Measurements from ENCODE around the gene COL27A1. TPM values are rescaled to one million over a fixed set of nuclear protein-coding genes. Genes with fewer than 3 reads are reported as not detected.

COL27A1 gene
- total and polyA plus RNA-seq, 2 donors (not counting 3 experiments of a cell fraction or from before 2014, with no cell fraction given): 14.7 to 49.1 TPM

- BruUV-seq (replicated peaks): TSS peak; percentile 8
- H3K79me2 ChIP-seq (ENCODE audit: control insufficient read depth, insufficient read depth, low read length): peaks cover 53% of the 10 kb centered on the region
- H2AFZ ChIP-seq (ENCODE audit: low read depth, low read length): no peak overlapping the region
- DNase-seq (ENCODE audit: low read depth, low spot score) (peak; percentile 30), FAIRE-seq (no peak)
- no peaks in the 10 kb centered on the region for H4K20me1 ChIP-seq (replicated peaks; ENCODE audit: control insufficient read depth, extremely low read depth, insufficient read depth, low read length)
- dilution Hi-C loops (cut with MboI; ENCODE audit: extremely low pct_ligation_motif_present, low sequenced_read_pairs): no loop called here
- no peaks in the 10 kb centered on the region for H3K9me3 ChIP-seq (replicated peaks; ENCODE audit: control insufficient read depth, insufficient read depth, low read length)
- intact Hi-C loops (cut with micrococcal nuclease): loop anchor here (2.0 kb wide), 1 partner anchor 19 kb away; no protein-coding TSS in a partner anchor
- H3K9ac ChIP-seq (replicated peaks; ENCODE audit: extremely low read depth, insufficient read depth, low read length): no peak overlapping the region
- CTCF ChIA-PET: interaction anchor here (0.6 to 7.7 kb wide), 7 partner anchors 40 to 224 kb away, joined by 3 to 127 read pairs (median 4); no protein-coding TSS in a partner anchor
- TF ChIP-seq CTCF (IDR thresholded peaks at IDR 0.05; ENCODE audit: extremely low read depth in 1 of 2, insufficient read depth in 1 of 2, low read depth in 1 of 2, low read length in 2 of 2) (no peak), POLR2AphosphoS5 (IDR thresholded peaks at IDR 0.05; ENCODE audit: insufficient read depth, low read depth, low read length) (no peak), POLR2A (IDR thresholded peaks at IDR 0.05; ENCODE audit: low read depth, low read length) (no peak), GATA2 (IDR thresholded peaks at IDR 0.05; ENCODE audit: insufficient read depth, insufficient read length, low read depth, low read length) (no peak)
- peak overlapping the region; percentile 35 for H3K27ac ChIP-seq (ENCODE audit: insufficient read depth, low read depth, low read length)
- H3K4me3 ChIP-seq (replicated peaks in 1 of 3; ENCODE audit: insufficient read depth in 1 of 3, low read depth in 1 of 3, low read length in 3 of 3): no peak overlapping the region
- H3K36me3 ChIP-seq (ENCODE audit: control insufficient read depth in 2 of 2, extremely low read depth in 1 of 2, insufficient read depth in 2 of 2, low read length in 2 of 2): no peaks in the 10 kb centered on the region
- peaks cover 25% of the 10 kb centered on the region for H3K4me1 ChIP-seq (ENCODE audit: control insufficient read depth, extremely low read depth, insufficient read depth, low read length)
- H3K27me3 ChIP-seq (ENCODE audit: control insufficient read depth in 2 of 2, insufficient read depth in 2 of 2, low read length in 2 of 2): peaks cover 16 to 18% of the 10 kb centered on the region in 2 experiments
- POLR2A ChIA-PET: no interaction called here
- H3K4me2 ChIP-seq (ENCODE audit: insufficient read depth, low read length): no peak overlapping the region
- no peaks in the 10 kb centered on the region for H3K9me1 ChIP-seq (replicated peaks; ENCODE audit: control insufficient read depth, extremely low read depth, insufficient read depth, low read length)
Observed at GRCh38 chr9:114157516-114158176, 2.3 kb downstream of the COL27A1 start.

All from endothelial cell of umbilical vein (primary cell).